Measurements from ENCODE around the gene LGI4.
"Not testable (repeated sequence)": the region's sequence is repeated elsewhere in the genome, so short reads cannot be mapped to it uniquely, and the experiment has no call there.

The LGI4 gene

GRCh38 chr19:35105411-35106290 is 29.2 kb downstream of the LGI4 start:
- no peak for DNase-seq

- DNase-seq = no peak
These were observed 29.8 kb downstream of the LGI4 start for GRCh38 chr19:35105047-35105410.

GRCh38 chr19:35104361-35104760 is 30.5 kb downstream of the LGI4 start:
- no peak for DNase-seq

- not testable (repeated sequence) for DNase-seq
These were observed 31.2 kb downstream of the LGI4 start for GRCh38 chr19:35103614-35104013.

GRCh38 chr19:35101949-35102348 is 32.9 kb downstream of the LGI4 start:
- not testable (repeated sequence) for DNase-seq

GRCh38 chr19:35100588-35101533 is 34.0 kb downstream of the LGI4 start:
- no peak for DNase-seq

- no peak for DNase-seq
These were observed 35.0 kb downstream of the LGI4 start for GRCh38 chr19:35099897-35100275.

- DNase-seq = no peak
These were observed 35.5 kb downstream of the LGI4 start for GRCh38 chr19:35099155-35099896.

GRCh38 chr19:35098413-35099049 is 36.3 kb downstream of the LGI4 start:
- DNase-seq = no peak

GRCh38 chr19:35095667-35096368 is 39.0 kb downstream of the LGI4 start:
- DNase-seq = no peak

- no peak for DNase-seq
These were observed 40.2 kb downstream of the LGI4 start for GRCh38 chr19:35094656-35095055.

- DNase-seq = no peak
These were observed 40.8 kb downstream of the LGI4 start for GRCh38 chr19:35093941-35094647.

- DNase-seq = no peak
These were observed 41.4 kb downstream of the LGI4 start for GRCh38 chr19:35093430-35093829.

GRCh38 chr19:35090506-35091214 is 44.2 kb downstream of the LGI4 start:
- peak; percentile 28 for DNase-seq

- no peak for DNase-seq
These were observed 44.7 kb downstream of the LGI4 start for GRCh38 chr19:35090160-35090505.

GRCh38 chr19:35089554-35089953 is 45.3 kb downstream of the LGI4 start:
- DNase-seq = no peak

- DNase-seq = no peak
These were observed 46.5 kb downstream of the LGI4 start for GRCh38 chr19:35088131-35088913.

- DNase-seq = no peak
These were observed 47.5 kb downstream of the LGI4 start for GRCh38 chr19:35087393-35087792.

GRCh38 chr19:35086455-35086854 is 48.4 kb downstream of the LGI4 start:
- DNase-seq = no peak

GRCh38 chr19:35085947-35086346 is 48.9 kb downstream of the LGI4 start:
- no peak for DNase-seq

All from CD4-positive, alpha-beta T cell treated with Interferon gamma for 1 hour (primary cell).